ENCODE data around the gene PTPRA.

DNA sequence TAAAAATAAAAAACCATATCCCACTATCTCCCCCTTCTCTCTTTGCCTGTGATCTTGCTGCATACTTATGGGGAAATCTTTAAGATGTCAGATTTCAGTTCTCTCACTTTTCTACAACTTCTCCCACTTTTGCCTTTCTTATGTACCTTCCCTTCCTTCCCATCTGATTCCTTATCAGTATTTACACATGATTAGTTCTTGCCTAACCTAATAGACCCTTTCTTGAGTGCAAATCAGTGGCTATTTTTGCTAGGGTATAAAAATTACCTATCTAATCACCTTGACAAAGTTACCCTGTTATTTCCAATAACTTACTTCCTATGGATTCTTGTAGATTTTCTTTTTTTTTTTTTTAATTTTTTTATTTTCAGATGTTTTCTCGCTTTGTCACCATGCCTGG, 75.7 kb downstream of the PTPRA start:
- TF ChIP-seq, protein P1, sequence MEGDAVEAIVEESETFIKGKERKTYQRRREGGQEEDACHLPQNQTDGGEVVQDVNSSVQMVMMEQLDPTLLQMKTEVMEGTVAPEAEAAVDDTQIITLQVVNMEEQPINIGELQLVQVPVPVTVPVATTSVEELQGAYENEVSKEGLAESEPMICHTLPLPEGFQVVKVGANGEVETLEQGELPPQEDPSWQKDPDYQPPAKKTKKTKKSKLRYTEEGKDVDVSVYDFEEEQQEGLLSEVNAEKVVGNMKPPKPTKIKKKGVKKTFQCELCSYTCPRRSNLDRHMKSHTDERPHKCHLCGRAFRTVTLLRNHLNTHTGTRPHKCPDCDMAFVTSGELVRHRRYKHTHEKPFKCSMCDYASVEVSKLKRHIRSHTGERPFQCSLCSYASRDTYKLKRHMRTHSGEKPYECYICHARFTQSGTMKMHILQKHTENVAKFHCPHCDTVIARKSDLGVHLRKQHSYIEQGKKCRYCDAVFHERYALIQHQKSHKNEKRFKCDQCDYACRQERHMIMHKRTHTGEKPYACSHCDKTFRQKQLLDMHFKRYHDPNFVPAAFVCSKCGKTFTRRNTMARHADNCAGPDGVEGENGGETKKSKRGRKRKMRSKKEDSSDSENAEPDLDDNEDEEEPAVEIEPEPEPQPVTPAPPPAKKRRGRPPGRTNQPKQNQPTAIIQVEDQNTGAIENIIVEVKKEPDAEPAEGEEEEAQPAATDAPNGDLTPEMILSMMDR (IDR thresholded peaks at IDR 0.05), result no peak
- TF ChIP-seq POLR2A (IDR thresholded peaks at IDR 0.05), result no peak
